T-helper 2 cell treated with Interferon-gamma antibody and Interleukin-4, amounts not matched to agents 100 ng/mL and 5 ng/mL, for 36 hours (primary cell): ENCODE data around the gene RAMP3. TPM values are rescaled to one million over a fixed set of nuclear protein-coding genes. Genes with fewer than 3 reads are reported as not detected.

Experiments
- intact Hi-C: fragments of 100-400 bp; cut with micrococcal nuclease; formaldehyde crosslinking; loops from one replicate; pipeline ENCODE4 v1.15.1; 2023
- total RNA-seq: library from RNA; stranded (reverse); gene quantifications from 2 replicates; pipeline ENCODE4 v1.2.3, GENCODE V29; 2022

RAMP3 gene
- total RNA-seq, 1 donor from 2014 or later: not detected

DNA sequence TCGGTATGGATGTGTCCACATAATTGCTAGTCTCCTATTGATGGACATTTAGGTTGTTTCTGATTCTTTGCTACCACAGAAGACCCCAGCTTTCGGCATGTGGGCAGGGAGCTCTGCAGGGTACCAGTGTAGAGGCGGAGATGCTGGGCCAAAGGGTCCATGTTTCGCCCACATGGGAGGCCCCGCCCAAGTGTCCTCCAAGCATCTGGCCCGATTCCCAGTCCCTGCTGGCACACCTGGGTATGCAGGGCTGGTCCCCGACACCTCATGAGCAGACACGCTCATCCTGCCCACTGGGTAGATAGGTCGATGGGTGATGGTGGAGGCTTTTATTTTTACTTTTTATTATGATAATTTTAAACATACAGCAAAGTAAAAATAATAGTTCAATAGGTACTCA, 26.7 kb upstream of the RAMP3 start:
- intact Hi-C loops: no loop called here

DNA sequence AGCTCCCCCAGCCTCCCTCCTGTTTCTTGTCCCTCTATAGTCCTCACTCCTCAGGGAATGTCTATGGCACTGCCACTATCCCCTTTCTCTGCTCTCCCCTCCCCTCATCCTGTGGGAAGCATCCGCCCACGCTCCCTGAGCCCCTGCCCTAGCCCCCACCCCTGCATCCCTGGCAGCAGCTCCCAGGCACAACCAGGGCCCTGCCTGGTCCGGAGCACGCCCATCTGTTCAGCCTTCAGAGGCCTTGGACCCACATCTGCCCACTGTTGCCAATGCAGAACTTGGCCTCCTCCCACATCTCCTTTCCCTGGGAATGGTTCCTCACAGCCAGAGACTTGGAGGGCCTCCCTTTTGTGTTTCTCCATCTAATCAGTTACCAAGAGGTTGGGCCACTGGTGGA, 25.7 kb upstream of the RAMP3 start:
- intact Hi-C loops: no loop called here

DNA sequence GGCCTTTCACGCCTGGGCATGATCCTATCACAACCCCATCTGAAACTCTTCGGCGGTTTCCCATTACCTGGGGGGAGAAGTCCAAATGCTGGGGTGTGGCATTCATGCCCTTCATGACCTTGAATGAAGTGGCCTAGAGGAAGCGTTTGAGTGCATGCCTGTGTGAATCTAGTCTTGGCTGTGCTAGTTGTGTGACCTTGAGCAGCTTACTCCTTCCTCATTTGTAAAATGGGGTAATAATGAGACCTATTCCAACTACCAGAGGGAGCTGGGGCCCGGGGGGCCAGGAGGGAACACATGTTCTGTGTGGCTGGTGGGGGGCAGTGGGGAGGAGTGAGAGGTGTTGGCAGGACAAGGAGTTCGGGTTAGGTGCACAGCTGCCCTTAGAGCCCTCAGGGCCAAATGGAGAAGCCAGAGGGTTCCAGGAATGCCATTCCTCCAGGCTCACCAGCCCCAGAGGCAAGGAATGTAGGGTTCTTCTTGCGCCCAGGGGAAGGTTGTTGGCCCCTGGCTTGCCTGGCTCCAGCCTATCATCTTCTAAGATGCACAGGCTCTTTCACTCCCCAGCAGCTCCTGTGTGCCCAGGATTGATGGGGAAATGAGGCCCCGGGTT, 24.8 kb upstream of the RAMP3 start:
- intact Hi-C loops: no loop called here

DNA sequence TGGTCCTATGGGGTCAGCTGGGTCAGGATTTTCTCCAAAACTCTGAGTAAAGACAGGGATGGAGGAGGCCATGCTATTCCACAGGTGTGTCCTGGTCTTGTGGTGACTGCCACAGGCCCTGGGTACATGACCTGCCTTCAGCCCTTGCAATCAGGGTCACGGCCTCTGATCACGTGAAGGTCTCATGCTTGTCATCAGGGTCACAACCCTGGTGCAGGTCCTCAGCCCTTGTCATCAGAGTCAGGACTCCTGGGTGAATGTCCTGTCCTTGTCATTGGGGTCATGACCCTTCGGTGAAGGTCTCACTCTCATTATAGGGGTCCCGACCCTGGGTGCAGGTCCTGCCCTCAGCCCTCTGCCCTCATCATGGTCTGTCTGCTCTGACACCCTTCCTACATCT, 24.2 kb upstream of the RAMP3 start:
- intact Hi-C loops: no loop called here

DNA sequence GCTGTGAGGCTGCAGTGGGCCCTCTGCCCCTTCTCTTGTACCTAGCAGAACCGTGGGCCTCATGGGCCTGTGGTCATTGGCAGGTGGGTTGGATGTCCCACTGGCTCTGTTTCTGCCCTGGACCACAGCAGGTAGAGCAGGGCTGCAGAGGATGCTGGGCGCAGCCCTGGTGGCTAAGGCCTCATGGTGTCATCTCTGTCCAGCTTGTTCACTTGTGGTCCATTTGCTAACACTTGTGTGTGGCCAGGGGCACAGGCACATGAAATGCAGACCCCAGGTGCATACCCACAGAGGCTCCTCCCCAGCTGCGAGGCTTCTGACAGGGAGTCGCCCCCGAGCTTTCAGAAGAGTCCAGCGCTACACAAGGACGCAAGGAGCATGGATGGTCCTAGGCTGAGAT, 23.7 kb upstream of the RAMP3 start:
- intact Hi-C loops: no loop called here

DNA sequence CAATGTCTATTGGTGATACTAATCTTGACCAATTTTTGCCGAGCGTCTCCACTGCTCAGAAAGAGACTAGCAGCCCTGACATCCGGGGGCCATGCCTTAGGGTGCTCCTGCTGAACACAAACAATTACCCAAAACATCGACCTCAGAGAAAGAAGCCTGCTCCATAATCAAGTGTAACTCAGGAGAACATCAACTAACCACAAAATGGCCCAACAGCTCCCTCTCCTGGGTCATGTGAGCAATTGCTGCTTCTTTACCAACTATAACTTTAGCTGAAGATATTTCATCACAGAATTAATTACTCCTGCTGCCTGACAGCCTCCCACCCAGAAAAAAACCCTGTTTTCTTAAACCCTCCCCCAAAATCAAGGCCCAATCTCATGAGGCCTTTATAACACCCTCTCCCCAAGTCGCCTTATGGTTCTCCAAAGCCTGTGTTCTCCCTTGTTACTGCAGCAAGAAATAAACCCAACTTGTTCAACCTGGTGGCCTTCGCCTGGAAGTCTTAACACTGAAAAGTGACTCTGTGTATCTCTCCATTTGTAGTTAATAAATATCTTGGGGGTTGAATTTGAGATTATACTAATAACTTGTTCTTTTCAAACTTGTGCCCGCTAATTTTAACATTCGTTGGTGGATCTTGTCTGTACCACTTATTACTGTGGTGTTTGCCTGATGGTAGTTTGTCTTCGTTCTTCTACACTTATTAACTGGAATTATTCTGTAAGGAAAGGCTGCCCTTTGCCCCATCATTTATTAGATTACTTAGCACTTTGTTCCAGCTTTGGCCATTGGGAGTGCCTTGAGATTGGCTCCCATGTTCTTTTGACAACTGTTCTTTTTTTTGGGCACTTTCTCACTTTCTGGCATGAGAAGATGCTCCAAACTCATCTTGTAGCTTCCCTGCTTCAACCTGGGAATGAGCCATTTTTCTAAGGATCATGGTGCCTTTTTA, 21.2 kb upstream of the RAMP3 start:
- intact Hi-C loops: loop anchor here (2.0 to 5.0 kb wide), 6 partner anchors 26 to 548 kb away; partner anchors contain the start of genes MYO1G and TBRG4

DNA sequence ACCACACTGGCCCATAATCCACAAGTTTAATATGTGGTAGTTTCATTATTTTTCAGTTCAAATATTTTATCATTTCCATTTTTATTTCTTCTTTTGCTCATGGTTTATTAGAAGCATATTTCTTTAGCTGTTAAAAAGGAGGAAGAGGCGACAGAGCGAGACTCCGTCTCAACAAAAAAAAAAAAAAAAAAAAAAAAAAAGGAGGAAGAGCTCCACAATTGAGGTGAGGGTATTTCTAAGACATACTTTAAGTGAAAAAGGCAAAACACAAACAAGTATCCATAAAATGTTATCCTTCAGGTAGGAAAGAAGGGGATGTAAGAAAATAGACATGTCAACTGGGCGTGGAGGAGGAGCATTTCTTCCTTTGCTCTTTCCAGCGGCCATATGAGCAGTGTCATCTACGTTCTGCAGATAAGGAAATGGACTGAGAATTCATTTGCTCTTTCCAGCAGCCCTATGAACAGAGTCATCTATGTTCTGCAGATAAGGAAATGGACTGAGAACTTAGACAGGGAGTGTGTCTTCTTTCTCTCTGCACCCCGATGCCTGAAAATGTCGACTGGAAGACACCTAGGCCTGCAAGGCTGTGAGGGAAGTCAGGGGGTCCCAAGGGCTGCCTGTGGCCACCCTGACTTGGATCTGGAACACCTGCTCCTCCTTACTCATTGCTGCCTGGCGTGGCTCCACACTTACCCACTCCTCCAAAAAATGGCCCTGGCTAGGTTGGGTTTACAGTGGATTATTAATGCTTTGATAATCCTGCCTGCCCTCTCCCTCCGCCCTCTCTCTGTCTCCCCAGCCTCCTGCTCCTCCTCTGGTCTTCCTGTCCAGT, 18.9 kb upstream of the RAMP3 start:
- intact Hi-C loops: loop anchor here (5.0 kb wide), 2 partner anchors 56 to 111 kb away; no protein-coding TSS in a partner anchor

DNA sequence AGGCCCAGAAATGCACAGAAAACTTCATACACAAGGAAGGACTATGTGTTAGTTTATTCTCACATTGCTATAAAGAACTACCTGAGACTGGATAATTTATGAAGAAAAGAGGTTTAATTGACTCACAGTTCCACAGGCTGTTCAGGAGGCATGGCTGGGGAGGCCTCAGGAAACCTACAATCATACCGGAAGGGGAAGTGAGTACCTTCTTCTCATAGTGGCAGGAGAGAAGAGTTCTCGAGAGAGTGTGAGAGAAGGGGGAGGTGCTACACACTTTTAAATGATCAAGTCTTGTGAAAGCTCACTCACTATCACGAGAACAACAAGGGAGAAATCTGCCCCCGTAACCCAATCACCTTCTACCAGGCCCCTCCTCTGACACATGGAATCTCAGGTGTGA, 16.8 kb upstream of the RAMP3 start:
- intact Hi-C loops: no loop called here

DNA sequence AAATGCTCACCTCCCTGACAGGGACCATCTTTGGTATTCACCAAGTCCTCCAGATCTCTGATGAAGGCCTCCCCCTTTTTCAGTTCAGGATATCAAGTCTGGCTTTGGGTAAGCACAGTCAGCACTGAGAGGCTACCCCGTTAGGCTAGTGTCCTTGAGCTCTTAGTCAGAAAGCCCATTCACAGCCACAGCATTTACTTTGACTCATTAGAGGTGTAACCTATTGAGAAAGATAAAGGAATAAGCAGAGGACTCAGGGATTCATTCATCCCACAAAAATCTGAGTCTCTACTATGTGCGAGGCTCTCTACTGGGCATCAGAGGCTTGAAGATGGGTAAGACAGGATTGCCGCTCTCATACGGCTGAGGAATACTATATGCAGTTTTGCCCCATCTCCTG, 14.0 kb upstream of the RAMP3 start:
- intact Hi-C loops: no loop called here

DNA sequence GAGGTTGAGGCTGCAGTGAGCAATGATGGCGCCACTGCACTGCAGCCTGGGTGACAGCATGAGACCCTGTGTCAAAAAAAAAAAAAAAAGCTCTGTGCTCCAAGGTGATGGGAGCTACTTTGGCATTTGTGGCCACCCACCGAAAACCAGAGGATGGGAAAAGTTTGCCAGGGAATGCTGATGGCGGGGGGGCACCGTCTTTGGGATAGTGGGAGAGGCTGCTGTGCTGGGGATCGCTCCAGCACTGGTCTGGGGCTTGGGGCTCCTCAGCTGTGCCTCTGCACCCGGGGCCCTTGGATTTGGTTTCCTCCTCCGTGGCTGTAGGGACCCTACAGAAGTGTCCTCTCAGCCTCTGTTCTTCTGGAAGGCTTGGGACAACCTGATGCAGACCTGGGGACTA, 11.7 kb upstream of the RAMP3 start:
- intact Hi-C loops: no loop called here

DNA sequence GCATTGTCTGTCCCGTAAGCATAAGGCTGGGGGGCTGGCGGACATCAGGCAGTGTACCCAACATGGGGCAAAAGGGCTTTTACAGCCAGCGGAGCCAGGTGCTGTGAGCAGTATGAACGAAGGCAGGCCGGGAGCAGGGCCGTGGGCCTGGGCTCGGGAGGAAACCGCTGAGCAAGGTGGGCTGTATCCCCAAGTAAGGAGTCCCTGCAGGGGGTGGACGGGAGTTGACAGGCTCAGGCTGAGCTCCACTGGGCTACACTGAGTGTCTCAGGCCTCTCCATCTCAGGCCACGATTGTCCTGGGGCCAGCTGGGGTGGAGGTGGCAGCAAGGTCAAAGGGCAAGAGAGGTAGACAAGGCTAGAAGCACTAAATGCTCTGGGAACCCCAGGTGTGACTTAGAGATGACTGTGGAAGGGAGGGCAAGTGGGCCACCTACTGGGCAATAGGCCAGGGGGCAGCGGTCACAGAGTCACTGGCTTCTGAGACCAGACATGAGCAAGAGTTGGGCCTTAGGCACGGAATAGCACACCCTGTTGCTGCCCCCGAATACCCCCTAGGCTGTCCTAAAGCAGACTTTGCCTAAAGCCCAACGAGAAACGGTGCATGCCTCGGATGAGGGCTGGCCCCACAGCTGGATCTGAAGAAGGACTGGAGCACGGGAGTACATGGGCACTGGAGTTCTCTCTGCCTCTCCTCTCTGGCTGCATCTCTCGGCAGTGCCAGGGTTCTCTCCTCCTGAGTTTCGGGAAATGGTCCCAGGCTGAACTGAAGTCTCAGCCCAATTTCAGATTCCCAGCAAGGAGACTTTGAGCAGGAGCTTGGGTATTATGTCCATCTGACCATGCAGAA, 10.8 kb upstream of the RAMP3 start:
- intact Hi-C loops: no loop called here

DNA sequence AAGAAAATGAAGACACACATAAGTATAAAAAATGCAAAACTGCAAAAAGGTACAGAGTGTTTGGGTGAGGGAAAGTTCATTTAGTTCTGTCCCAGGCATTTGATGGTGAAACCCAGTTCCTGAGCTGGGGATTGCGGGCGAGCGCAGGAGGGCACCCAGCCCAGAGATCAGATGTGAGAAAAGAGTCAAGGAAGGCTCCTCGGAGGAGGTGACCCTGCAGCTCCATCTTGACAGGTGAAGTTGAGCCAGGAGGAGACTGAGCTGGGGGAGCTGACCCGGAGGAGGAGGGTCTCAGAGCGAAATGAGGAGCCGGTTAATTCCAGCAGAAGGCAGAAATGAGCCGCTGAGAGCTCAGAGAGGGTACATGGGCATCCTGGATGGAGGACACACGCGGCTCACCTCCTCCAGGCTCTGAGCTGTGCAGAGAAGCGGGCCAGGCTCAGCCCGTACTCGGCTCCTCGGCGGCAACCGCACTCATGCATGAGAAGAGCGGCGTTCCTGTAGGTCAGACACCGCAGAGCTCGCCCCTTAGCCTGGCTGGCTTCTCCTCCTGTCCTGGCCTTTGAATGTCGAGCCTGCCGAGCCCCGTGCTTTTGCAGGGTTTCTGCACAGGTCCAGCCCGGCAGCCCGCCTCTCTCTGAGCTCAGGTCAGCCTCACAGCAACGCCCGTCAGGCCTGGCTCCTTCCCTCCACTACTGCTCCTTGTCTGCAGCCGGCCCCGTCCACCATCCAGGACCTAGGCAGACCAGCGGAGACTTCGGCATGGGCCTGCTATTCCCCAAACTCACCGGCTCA, 9.5 kb upstream of the RAMP3 start:
- intact Hi-C loops: no loop called here

DNA sequence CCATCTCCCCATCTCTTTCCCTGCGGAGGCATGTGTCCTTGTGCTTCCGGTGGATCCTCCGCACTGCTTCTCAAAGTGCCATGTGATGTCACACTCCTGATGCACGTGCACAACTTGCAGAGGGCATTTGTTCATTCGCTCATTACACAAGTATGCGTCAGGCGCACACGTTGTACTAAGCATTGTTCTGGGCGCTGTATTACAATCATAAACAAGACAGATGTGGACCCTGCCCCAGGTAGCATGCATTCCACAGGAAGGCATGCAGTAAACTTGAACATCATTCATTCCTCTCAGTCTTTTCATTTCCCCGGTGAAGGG, 9.0 kb upstream of the RAMP3 start:
- intact Hi-C loops: no loop called here

DNA sequence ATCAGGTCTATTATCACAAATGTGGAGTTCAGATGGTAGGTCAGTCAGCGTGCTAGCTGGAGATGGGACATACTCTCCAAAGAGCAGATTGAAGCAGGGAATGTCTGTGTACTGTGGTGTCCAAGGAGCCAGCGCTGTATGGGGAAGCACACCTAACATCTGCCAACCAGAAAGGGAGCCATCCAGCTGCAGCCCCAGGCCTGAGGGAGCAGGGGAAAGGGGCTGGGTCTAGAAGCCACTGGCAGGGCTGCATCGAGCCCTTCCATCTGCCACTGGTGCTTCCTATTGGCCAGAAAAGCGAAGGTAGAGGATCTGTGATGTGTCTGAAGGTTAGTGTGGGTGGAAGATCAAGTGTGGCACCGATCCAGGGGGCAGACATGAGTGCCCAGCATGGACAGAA, 8.0 kb upstream of the RAMP3 start:
- intact Hi-C loops: loop anchor here (10.0 kb wide), 1 partner anchor 65 kb away; no protein-coding TSS in a partner anchor

DNA sequence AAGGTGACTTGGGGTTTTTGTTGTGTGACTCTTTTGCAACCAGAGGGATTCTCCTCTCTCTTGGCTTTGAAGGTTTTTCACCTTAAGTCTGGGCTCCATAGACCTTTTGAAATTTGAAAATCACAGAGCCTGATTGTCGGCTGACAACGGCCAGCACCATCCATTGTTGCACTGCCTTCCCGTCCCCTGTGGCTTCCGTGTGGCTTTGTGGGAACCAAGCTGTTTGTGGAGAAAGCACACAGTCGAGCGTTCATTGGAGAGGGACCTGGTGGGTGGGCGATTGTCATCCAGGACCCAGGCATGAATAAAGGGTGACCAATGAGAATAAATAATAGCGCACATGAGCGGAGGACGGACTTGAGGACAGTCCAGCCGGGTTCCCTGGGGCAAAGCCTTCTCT, 7.4 kb upstream of the RAMP3 start:
- intact Hi-C loops: loop anchor here (10.0 kb wide), 1 partner anchor 65 kb away; no protein-coding TSS in a partner anchor

DNA sequence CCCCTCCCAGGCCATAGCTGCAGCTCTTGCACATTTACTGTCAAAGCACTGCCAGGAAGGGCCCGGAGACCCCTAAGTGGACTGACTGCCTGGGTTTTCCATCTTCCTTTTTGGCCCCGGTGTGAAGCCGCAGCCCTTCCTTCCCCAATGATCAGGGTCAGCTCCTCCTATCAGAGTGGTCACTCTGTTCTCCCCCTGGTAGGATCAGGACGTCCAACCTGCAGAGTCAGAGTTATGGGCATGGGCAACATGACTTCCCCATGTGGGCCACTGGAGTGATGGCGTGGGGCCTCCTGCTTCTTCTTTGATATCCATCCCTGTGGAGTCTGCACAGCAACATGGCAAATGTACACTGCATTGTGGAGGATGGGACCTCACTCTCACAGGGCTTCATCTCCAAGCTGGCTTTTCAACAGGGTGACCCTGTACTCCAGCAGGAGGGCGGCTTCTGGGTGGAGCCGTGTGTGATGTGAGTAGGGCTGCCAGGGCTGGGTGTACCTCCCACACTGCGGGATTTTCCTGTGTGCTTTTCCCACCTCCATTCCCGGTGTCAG, 6.4 kb upstream of the RAMP3 start:
- intact Hi-C loops: loop anchor here (10.0 kb wide), 1 partner anchor 64 kb away; no protein-coding TSS in a partner anchor

DNA sequence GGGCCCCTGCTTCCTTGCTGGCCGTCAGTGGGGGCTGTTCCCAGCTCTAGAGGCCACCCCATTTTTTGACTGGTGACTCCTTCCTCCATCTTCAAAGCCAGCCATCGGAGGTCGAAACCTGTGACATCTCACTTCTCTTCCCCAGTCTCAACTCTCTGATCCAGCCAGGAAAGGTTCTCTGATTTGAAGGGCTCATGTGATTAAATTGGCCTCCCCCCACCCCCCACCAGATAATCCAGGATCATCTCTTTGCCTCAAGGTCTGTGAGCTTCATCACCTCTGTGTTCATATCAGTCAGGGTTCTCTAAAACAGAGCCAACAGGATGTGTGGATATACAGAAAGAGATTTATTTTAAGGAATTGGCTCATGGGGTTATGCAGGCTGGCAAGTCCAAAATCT, 5.6 kb upstream of the RAMP3 start:
- intact Hi-C loops: loop anchor here (10.0 kb wide), 1 partner anchor 63 kb away; no protein-coding TSS in a partner anchor

DNA sequence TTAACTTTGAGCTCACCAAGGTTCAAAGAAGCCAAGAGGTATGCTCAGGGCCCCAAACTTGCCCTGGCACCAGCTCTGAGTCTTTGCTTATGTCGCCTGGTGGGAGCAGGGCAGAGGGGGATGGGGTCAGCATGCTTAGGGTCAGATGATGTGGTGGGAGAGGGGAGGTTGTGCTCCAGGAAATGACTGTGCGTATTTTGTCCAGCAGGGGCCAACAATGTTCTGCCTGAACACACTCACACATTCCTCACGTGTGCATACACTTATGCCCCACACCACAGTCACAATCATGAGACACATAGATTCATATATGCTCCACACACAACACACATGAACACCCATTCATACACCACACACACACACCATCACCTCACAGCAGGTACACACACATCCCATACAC, 4.4 kb upstream of the RAMP3 start:
- intact Hi-C loops: loop anchor here (10.0 kb wide), 1 partner anchor 62 kb away; no protein-coding TSS in a partner anchor

DNA sequence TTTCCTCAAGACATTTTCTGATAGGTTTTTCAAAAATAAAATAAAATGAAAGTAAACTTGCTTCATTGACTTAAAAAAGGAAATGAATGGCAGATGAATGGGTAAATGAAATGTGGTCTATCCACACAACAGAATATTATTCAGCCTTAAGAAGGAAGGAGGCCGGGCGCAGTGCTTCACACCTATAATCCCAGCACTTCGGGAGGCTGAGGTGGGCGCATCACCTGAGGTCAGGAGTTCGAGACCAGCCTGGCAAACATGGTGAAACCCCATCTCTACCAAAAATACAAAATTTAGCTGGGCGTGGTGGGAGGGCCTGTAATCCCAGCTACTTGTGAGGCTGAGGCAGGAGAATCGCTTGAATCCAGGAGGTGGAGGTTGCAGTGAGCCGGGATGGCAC, 3.7 kb upstream of the RAMP3 start:
- intact Hi-C loops: loop anchor here (1.0 to 10.0 kb wide), 2 partner anchors 61 to 106 kb away; no protein-coding TSS in a partner anchor
